ENCODE measurements around the gene FAM98B. TPM values are rescaled to one million over a fixed set of nuclear protein-coding genes. Genes with fewer than 3 reads are reported as not detected.

FAM98B gene
- total and polyA plus RNA-seq, 2 of the 8 experiments (the other 6 are each of a cell fraction or from before 2014, with no cell fraction given): 5.9 to 48.4 TPM

DNA sequence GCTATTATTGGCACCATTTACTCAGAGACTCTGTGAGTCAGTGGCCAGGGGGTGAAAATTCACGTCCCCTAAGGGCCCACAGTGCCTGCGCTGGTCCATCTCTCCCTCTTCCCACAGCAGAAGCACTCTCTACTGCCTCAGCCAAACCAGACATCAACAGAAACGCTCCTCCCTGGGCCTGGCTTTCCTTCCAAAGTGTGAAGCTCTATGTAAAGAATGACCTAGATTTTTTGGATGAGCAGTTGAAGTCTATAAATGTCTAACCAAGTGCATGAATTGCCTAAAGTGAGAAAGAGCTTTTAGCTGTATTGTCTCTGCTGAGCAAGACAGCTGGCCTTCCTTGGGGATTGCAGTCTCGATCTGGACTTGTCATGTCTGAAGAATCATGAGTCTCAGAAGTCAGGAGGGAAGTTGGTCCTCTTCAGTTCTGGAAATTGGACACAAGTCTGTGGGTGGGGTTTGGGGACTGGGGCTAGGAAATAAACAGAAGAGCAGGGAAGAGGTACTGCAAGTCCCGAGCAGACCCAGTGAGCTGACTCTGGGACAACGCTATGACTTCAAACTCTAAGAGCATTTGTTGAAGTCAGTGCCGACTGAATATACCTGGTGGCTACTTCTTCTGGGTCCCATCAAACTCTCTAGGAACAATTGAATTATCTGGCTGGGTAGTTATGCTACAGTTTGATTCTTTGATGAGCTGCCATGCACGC is 81.7 kb downstream of the FAM98B start (continued):
- TF ChIP-seq CHD2 (IDR thresholded peaks at IDR 0.05; ENCODE audit: low read length) (no peak), CREB1 (IDR thresholded peaks at IDR 0.05) (no peak), EZH2 (IDR thresholded peaks at IDR 0.05; ENCODE audit: low read depth, low read length, severe bottlenecking) (no peak), CTBP2 (IDR thresholded peaks at IDR 0.05; ENCODE audit: borderline replicate concordance, insufficient read depth, insufficient read length, low read length) (no peak), RNF2 (IDR thresholded peaks at IDR 0.05; ENCODE audit: borderline replicate concordance, low read depth, low read length, missing control alignments, poor library complexity, severe bottlenecking) (no peak), RFX5 (IDR thresholded peaks at IDR 0.05; ENCODE audit: borderline replicate concordance, low read depth, low read length) (no peak), TAF1 (IDR thresholded peaks at IDR 0.05; ENCODE audit: low read depth, low read length) (no peak)
